HG03045 (cell line): ENCODE measurements around the gene KCNK6.

Experiments
- ATAC-seq: cut with Tn5 transposase; IDR thresholded peaks from one replicate; pipeline ENCODE4 v1.9.1; 2021; ENCODE audit warnings: mild to moderate bottlenecking, moderate library complexity; ENCODE audit not compliant: unreplicated experiment

Gene KCNK6

GRCh38 chr19:38294090-38294489 is 25.6 kb upstream of the KCNK6 start:
- ATAC-seq: no peak

- no peak for ATAC-seq
Observed at GRCh38 chr19:38298821-38299680, 20.6 kb upstream of the KCNK6 start.

DNA sequence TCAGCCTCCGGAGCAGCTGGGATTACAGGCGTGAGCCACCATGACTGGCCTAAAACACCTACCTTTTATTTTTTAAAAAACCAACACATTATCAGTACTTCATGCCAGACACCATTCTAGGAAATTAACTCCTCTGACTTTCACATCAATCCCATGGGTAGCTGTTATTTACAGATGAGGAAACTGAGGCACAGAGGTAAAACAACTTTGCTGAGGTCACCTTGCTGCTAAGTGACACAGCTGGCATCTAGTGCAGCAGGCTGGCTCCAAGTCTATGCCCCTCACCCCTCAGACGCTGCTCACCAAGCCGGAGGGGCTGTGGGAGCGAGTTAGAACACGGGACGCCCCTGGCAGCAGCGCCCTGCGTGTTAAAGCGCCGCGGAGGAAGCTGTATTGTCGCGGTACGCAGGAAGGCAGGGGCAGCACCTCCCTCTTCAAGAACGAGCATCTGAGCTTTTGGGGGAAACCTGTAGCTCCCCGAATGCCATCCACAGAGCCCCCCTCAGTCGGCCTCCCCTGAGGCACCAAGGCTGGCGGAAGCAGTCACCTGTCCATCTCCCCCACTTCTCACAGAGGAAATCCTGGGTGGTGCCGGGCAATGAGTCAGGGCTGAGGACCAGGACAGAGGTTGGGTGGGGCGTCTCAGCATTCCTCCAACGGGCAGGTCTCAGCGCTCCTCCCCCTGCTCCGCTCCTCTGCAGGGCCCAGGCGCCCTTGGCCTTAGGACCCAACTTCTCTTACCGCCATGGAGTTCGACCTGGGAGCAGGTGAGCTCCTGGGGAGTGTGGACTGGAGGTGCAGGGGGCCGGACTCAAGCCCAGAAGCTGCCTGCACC is 15.9 kb upstream of the KCNK6 start, which contains the start of gene C19orf33:
TSS of gene C19orf33 (plus strand) at position 735 of the 835 bp plus-strand sequence. CDS start at position 746, 11 bp downstream.
- no peak for ATAC-seq

DNA sequence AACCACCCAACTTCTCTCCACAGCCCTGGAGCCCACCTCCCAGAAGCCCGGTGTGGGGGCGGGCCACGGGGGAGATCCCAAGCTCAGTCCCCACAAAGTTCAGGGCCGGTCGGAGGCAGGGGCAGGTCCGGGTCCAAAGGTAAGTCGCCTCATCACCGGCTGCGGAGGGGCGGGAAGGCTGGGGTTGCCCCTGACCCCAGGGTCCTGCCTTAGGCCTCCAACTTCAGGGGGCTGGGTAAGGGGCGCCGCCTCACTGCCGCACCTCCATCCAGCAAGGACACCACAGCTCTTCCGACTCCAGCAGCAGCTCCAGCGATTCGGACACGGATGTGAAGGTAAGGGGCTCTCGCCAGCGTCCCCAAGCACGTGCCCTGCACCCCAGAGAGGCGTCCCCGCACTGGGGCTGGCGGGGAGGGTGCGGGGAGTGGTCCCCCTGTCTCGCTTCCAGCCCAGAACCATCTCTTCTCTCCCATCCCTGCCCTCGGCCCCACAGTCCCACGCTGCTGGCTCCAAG is 15.2 kb upstream of the KCNK6 start:
- no peak for ATAC-seq

- no peak for ATAC-seq
Observed at GRCh38 chr19:38304866-38305429, 14.7 kb upstream of the KCNK6 start.

DNA sequence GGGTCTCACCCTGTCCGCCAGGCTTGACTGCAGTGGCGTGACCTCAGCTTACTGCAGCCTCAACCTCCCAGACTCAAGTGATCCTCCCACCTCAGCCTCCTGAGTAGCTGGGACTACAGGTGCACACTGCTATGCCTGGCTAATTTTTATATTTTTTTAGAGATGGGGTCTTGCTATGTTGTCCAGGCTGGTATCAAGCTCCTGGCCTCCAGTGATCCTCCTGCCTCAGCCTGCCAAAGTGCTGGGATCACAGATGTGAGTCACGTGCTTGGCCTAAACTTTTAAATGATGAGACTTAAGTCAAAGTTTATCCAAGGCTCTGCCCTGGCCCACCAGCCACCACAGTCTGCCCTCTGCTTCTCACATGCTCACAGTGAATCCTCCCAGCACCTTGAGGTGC is 13.4 kb upstream of the KCNK6 start:
- no peak for ATAC-seq

DNA sequence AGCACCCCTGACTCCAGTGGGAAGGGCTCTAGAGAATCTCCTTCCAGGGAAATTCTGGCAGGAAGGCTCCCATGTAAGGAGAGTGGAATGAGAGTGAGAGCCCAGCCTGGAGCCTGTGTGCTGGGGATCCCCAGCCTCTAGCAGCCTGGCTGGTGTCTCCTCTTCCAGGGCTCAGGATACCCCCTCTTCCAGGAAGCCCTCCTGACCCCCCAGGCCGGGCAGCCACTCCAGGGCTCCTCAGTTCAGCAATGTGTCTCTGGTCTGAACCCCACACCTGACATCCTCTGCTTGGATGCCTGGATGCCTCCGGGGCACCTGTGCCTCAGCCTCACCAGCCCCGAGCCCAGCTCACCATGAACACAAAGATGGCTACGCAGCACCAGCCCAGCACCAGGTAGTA is 12.6 kb upstream of the KCNK6 start:
- no peak for ATAC-seq

DNA sequence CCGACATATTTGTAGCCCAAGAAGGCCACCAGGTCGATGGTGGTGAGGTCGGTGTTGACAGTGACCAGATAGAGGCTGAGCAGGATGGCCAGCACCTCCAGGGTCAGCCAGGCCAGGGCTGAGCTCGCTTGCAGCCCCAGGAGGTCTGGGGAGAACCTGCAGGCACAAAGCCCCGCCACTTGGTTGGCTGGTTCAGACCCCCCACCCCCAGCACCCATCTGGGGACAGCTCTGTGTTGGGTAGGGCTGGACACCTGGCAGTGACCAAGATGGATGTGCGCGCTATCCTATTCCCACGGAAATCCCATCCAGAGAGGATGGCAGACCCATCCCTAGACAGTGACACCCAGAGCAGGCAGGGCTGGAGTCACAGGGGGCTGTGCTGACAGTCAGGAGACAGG is 12.0 kb upstream of the KCNK6 start:
- no peak for ATAC-seq

DNA sequence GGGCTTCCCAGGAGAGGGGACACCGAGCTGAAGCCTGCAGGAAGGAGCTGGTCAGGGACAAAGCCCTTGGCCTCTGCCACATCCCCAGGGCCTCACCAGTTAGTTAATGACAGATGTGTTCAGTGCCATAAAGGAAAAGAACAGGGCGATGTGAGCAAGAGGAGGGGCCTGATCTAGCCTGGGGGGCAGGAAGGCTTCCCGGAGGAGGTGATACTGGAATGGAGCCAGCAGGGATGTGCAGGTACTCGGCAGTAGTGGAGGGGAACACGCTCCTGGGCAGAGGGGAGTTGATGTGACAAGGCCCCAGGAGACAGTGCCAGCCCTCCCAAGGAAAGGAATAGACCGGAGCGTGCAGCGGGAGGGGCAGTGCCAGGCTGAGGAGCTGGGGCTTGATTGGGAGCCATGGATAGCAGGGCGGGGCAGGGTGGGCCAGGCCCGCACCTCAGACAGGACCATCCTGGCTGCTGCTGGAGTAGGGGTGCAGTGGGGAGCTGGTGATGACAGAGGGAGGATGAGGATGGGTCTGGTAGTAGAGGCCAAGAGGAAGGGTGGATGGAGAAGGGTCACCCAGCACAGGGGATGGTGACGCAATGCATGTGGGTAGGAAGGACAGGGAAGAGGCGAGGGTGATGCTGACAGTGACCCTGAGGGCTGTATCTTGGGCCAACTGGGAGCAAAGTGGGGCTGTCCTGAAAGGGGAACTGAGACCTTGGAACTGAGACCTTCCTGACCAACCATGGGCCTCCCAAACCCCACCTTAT is 11.5 kb upstream of the KCNK6 start:
- ATAC-seq: no peak

DNA sequence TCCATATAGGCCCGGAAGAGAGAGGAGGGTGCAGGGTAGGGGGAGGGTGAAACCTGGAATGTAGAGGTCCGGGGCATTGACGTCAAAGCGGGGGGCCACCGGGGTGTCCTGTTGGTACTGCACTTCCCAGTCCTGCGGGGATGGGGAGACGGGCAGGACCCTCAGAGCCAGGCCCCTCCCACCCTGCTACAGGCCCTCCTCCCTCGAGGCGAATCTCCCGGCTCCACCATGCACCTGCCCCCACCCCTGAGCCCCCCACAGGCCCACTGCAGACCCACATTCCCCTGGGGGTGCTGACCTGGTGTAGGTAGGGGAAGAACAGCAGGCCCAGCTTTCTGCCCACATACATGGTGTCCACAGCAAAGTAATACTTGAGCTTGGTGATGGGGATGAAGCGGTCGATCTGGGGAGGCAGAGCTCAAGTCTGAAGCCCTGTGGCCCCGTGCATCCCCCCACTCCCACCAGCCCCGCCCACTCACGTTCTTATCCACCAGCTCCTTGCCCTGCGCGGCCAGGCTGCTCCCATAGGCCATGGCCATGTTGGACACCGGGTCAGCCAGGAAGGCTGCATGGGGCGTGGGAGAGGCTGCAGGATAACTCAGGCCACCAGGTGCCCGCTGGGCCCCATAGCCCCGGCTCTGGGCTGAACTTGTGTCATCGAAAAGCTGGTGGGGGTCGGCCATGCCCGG is 10.6 kb upstream of the KCNK6 start:
- no peak for ATAC-seq

DNA sequence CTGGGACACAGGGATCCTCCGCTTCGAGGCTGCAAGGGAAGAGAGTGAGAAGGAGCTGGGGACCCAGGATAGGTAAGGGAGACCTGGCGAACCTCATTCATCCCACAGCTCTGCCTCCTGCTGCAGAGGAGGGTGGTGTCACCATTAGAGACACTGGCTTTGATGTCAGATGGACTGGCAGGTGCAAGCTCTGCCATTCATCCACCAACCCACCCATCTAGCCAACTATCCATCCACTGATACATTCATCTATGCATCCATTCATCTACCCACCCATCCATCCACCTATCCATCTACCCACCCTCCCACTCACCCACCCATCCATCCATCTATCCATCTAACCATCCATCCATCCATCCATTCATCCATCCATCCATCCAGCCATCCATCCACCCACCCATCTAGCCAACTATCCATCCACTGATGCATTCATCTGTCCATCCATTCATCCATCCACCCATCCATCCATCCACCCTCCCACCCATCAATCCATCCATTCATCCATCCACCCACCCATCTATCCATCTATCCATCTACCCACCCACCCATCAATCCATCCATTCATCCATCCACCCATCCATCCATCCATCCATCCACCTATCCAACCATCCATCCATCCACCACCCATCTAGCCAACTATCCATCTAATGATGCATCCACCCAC is 9.9 kb upstream of the KCNK6 start:
- no peak for ATAC-seq

DNA sequence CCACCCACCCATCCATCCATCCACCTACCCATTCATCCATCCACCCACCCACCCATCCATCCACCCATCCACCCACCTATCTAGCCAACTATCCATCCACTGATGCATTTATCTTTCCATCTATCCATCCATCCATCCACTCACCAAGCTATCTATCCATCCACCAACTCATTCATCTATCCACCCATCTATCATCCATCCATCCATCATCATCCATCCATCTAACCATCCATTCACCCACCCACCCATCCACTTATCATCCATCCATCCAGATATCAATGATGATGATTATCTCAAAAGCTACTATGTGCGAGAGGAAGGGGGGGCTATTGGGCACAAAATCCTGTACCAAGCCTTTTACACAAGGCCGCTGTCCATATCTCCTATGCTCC is 9.4 kb upstream of the KCNK6 start:
- ATAC-seq: no peak

DNA sequence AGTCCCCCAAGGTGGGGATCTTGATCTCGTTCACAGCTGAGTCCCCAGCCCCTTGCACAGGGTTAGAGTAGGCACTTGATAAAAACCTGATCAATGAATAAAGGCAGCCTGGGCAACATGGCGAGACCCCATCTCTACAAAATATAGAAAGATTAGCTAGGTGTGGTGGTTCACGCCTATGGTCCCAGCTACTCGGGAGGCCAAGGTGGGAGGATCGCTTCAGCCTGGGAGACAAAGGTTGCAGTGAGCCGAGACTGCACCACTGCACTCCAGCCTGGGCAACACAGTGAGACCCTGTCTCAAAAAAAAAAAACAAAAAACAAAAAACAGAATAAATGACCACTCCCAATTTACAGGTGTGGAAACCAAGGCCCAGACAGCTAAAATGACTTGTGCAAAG is 8.7 kb upstream of the KCNK6 start:
- no peak for ATAC-seq

- ATAC-seq: peak; percentile 94
Observed at GRCh38 chr19:38315657-38316476, 3.8 kb upstream of the KCNK6 start, which contains the start of gene YIF1B. YIF1B (minus strand) TSS chr19:38315947; CDS start chr19:38315917, 30 bp downstream.

DNA sequence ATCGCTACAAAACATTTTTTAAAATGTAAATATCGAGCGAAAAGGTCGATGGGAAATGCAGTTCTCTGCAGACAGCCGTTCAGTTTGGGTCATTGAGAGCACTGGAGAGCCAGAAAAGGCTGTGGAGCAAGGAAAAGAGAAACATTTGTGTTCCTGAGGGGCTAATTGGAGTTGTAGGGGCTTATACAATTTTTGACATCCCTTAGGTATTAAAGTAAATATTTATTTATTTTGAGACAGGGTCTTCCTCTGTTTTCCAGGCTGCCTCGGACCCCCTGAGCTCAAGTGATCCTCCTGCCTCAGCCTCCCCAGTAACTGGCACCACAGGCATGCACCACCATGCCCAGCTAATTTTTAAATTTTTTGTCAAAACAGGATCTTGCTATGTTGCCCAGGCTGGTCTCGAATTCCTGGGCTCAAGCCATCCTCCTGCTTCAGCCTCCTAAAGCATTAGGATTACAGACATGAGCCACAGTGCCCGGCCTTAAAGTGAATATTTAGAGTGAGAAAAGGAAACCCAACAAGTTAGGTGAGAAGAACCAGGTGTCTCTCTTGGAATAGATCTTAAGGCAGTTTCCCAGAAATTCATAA is 3.1 kb upstream of the KCNK6 start:
- no peak for ATAC-seq

DNA sequence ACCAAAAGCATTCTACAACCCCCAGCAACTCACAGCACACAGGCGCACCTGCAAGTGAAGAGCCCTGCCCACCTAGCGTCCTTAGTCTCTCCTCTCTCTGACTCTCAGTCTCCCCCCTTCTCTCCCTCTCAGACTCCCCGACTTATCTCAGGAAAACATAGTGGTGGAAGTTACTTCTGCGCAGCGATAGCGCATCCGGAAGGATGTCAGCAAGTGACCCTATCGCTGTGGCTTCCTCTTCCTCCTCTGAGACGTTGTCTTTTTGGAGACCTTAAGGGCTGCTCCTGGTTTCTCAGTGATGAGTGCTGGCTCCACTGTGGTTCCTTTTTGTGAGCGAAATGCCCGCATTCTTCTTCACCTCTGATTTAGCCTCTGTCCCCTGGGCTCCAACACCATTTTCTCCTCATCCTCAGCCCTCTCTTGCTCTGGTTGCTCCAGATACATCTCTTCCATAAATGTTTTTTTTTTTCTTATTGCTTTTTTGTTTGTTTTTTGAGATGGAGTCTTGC is 2.5 kb upstream of the KCNK6 start:
- no peak for ATAC-seq

DNA sequence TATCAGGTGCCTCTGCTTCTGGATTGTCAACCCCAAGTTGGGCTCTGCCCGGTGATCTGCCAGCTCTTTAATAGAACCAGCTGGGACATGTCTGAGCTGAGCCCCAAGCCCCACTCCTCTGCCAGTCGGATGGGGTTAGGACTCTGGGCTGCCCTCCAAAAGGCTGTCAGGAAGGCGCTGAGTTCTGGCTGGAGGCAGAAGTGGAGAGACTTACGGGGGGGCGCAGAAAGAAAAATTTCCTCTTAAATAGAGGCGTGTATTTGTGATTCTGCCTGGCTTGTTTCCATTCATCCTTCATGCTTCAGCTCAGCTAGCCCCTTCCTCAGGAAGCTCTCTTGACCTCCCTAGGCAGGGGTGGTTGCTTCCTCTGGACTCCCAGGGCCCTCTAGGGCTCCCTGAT is 985 bp upstream of the KCNK6 start:
- no peak for ATAC-seq

DNA sequence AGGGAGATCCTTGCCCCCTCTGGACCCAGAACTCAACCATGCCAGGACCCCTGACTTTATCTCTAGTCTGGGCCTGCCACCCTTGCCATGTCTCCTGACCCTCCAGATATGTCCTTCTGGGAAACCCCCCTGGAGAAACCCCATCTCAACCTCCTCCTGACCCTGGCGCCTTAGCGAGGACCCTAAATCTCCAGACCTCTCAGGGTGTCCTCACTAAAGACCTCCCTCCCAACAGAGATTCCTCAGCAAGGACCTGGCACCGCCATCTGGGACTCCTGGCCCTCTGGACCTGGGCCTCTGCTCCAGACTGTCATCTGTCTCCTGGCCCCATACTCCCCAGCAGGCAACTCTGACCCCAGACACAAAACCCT is 1.3 kb downstream of the KCNK6 start:
- ATAC-seq: no peak
